GM19372 (cell line): ENCODE results near the gene ZFYVE21.

Experiments used
- ATAC-seq: cut with Tn5 transposase; IDR thresholded peaks from one replicate; pipeline ENCODE4 v1.9.1; 2021; ENCODE audit warnings: mild to moderate bottlenecking, low read depth, moderate library complexity; ENCODE audit not compliant: unreplicated experiment

ZFYVE21 gene

DNA sequence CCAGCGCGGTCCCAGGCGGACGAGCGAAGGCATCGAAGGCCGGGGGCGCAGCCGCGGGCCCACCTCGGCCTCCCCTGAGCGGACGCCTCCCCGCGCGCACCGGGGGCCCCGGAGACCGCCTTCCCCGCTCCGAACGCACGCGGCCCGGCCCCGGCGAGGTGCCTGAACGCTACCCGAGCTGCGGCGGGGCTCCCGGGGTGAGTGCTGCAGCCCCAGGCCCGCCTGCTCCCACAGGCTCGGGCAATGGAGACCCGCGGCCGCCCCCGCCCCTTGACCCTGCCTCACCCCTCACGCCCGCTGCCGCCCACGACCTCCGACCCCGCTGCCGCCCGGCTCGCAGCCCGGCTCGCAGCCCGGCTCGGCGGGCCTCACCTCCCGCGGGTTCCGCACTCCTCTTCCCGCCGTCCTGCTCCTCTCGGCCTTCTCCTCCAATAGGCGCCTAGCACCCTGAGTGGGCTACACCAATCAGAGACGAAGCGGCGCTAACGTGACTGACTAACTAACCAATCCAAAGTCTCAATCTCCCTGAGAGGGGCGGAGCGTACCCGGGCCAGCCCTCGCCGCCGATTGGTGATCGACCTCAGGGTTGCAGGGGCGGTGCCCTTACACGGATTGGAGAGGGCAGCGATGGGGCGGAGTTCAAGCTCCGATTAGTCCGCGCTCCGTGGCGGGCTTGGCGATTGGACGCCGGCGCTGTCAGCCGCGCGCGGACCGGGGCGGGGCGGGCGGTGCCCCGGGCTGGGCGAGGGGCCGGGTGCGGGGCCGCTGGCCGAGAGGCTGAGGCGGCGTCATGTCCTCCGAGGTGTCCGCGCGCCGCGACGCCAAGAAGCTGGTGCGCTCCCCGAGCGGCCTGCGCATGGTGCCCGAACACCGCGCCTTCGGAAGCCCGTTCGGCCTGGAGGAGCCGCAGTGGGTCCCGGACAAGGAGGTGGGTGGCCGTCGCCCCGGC is at the start of gene ZFYVE21, which contains the start of gene XRCC3:
Gene ZFYVE21, plus strand, starts transcription at position 759 of the 949 bp plus-strand sequence. Its CDS starts 32 bp downstream, at position 791.
Gene XRCC3, minus strand, starts transcription at position 400 of the 949 bp plus-strand sequence. CDS start 4,364 bp downstream, outside the sequence.
- peak; percentile 93 for ATAC-seq

DNA sequence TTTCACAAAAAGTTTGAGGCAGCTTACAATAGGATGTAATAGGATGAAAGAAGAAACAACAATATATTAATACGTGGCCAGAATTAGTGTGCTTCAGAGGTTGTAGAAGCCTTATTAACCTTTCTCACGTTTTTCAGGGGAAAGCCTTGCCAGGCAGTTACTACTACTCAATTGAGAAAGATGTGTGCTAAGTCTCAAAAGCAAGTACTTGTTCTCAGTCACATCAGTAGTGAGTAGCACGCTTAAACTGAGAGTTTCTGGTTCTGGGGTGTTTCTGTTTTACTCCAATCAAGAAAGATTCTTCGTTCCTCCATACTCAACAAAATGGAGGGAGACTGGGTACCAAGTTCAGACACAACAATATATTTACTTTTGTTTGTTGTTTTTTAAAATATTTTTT is 47.9 kb upstream of the ZFYVE21 start:
- ATAC-seq = no peak

GRCh38 chr14:103668117-103668516 is 47.5 kb upstream of the ZFYVE21 start:
- ATAC-seq = no peak

DNA sequence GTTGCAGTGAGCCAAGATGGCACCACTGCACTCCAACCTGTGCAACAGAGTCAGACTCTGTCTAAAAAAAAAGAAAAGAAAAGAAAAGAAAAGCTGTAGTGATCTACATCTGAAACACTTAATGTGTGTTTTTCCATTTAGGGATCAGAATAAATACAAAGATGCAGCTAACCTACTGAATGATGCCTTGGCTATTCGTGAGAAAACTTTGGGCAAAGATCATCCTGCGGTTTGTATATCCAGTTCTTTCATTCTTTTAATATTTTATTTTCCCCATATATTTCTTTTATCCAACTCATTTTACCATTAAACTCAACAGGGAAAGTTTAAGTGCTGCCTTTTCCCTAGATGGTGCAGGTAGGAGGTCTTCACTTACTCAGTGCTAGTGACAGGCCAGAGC is 46.2 kb upstream of the ZFYVE21 start:
- ATAC-seq = no peak

- ATAC-seq = no peak
Measured at GRCh38 chr14:103671911-103672310, 43.7 kb upstream of the ZFYVE21 start.

- no peak for ATAC-seq
Measured at GRCh38 chr14:103675957-103676356, 39.7 kb upstream of the ZFYVE21 start.

DNA sequence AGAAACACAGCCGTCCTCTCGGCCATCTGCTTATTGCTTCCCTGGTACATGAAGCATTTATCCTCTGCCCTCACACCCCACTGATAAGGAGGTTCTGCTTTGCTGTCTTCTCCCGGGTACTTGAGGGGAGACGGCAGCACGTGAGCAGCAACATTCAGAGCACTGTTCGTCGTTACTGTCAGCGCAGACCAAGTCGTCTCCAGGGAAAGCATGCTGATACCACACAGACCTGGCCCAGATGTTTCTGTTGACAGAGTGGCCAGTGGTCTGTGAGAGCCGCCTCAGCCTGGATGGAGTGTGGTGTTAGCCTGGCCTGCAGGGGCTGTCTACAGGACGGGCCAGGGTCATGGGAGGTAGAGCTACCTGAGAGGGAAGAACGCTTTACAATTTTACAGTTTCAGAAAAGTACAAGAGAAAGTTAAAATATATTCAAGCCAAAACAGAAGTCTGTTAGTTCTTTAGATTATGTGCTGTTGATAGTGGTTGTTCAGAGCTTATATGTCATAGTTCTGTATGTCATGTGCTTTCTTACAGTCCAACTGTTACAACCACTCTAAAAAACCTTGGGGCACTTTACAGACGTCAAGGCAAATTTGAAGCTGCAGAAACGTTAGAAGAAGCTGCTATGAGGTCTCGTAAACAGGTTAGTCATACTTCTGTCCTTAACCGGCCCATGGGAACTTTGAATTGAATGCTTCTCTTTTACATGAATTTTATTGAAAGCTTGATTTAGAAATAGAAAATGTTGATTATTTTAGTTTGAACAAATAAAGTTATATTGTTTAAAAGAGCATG is 38.5 kb upstream of the ZFYVE21 start:
- no peak for ATAC-seq

GRCh38 chr14:103679351-103679750 is 36.3 kb upstream of the ZFYVE21 start:
- ATAC-seq = no peak

GRCh38 chr14:103680491-103681231 is 34.9 kb upstream of the ZFYVE21 start:
- no peak for ATAC-seq

- ATAC-seq = no peak
Measured at GRCh38 chr14:103683139-103683538, 32.5 kb upstream of the ZFYVE21 start.

GRCh38 chr14:103684471-103684870 is 31.1 kb upstream of the ZFYVE21 start:
- ATAC-seq = no peak

- no peak for ATAC-seq
Measured at GRCh38 chr14:103684871-103685270, 30.7 kb upstream of the ZFYVE21 start.

DNA sequence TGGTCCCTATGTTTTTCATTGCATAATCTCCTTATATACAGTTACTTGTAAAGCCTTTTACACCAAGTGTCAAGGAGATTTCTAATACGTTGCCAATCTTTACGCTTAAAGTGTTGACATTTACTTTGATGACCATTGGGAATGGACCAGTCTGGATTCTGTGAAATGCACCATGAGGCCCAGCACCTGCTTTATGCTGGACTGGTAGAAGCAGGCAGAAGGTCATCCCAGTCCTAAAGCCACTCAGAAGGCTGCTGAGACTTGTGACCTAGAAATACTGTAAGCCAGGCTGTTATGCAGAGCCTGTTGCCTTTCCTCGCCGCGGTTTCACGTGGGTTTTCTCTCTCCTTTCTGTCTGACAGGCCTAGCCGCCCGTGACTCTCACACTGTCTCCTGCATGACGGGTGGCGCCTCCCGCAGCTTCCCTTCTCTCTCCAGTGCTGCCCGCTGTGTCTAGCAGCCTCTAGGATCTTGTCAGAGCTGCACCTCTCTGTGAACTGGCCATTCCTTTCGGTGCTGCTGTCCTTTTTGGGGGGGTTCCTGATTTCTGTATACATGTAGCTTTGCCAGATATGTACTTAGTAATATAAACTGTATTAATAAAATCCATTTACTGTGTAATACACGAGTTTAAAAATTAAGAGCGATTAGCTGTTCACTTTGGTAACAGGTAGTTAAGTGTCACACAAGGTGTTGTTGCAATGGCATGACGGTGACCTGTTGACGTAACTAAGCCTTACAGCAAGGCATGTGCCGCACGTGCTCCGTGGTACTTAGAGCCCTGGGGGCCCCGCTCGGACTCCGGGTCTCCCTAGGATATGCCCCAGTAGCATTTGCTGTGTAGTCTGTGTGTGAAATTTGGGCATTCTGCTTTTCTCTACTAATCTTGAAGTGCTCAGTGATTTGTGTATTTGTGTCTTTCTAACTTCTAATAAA is 30.1 kb upstream of the ZFYVE21 start:
- ATAC-seq = no peak

GRCh38 chr14:103686831-103687485 is 28.7 kb upstream of the ZFYVE21 start:
- ATAC-seq = no peak

- ATAC-seq = no peak
Measured at GRCh38 chr14:103687712-103688111, 27.9 kb upstream of the ZFYVE21 start.

DNA sequence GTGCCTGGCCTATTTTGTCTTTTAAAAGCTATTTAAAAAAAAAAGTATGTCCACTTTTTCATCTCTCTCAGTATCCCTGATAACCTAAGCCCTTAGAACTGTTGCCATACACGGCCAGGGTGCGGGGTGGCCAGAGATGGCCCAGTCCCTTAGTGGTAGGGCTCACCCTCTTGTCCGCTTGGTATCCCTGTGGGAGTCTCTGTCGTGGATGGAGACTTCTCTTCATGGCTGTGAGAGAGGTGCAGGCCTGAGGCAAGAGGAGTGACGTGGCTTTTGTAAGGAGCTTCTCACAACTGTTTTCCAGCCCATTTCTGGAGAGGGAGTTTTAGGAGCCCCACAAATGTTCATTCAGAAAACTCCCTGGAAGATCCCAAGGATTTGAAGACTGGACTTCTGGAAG is 27.2 kb upstream of the ZFYVE21 start:
- no peak for ATAC-seq

DNA sequence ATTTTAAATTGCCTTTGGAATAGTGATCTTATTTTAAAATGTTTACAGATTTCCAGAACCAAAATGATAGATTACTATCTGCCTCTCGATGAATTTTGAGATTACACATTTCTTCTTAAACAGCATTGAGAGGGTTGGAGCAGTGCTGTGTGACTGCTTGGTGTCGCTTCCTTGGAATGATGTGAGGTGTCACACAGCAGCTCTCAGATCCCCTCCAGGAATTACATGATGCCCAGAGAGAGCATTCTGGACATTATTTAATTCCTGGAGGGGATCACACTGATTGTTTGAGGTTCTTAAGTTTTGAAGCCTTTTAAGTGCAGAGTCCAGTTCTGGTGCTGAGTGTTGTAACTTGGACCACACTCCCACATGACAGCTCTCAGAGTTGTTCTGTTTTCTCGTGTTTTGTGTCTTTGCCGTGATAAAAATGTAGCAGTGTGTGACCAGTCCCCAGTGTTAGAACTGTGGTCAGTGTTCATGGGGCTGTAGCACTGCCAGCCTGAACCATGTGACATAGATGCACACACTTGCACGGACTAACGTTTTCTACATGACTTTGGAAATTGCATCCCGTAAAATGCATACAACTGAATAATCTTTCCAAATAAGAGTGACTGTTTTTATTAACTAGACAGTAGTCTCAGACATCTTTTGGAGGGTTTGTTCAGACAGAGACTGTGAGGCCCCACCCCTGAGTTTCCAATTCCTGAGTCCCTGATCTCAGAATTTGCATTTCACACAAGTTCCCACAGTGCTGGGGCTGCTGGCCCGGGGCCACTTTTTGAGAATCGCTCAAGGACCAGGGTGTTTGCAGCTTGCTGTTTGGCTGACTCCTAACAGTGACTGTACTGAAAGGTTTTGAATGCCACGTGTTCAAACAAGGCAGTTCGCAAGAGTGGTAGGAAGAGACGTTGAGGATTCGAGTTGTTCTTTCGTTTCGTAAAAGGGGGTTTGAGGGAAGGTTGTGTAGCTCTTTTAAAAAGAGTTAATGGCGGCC is 26.4 kb upstream of the ZFYVE21 start:
- peak; percentile 59 for ATAC-seq

DNA sequence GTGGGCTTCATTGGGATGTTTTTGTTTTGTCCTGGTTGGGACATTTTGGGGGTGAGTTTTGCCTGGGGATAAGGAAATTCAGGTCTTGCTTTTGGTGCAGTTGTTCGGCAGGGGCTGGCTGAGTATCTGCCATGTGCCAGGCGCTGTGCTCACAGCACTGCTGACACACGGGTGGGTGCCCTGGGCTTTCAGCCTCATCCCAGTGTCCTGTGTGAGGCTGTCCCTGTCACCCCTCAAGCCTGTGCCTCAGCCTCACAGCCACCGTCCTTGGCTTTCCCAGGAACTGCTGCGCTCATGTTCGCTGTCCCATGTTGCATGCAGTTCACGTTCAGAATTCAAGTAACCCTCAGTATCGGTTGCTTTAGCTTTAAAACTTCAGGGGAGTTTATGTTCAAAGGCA is 25.3 kb upstream of the ZFYVE21 start:
- ATAC-seq = no peak
